ENCODE measurements around the gene ZBTB18. TPM values are rescaled to one million over a fixed set of nuclear protein-coding genes. Genes with fewer than 3 reads are reported as not detected.
A peak's percentile ranks its signal among the peaks of the same experiment; 100 is the strongest.
"Not testable (repeated sequence)": the region's sequence is repeated elsewhere in the genome, so short reads cannot be mapped to it uniquely, and the experiment has no call there.

ZBTB18 gene
- total and polyA plus RNA-seq, 8 donors, result 13.8 to 23.5 (median 14.9) TPM

DNA sequence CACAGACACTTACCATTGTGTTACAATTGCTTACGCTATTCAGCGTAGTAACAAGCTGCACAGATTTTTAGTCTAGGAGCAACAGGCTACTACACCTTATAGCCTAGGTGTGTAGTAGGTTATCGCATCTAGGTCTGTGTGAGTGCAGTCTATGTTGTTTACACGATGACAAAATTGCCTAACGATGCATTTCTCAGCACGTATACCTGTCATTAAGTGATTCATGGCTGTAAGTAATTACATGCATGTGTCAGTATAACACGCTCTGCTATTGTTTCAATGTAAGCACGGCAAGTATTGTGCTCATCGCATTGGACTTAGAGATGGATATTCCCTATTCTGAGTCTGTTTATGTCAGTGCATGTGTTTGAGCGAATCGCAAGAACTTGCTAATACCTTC, 15.7 kb upstream of the ZBTB18 start:
- no peak for DNase-seq
- H3K36me3 ChIP-seq, result no peaks in the 10 kb centered on the region
- no peak for ATAC-seq
- H3K9me3 ChIP-seq, result no peaks in the 10 kb centered on the region
- no peaks in the 10 kb centered on the region for H3K27me3 ChIP-seq
- TF ChIP-seq, protein P1, sequence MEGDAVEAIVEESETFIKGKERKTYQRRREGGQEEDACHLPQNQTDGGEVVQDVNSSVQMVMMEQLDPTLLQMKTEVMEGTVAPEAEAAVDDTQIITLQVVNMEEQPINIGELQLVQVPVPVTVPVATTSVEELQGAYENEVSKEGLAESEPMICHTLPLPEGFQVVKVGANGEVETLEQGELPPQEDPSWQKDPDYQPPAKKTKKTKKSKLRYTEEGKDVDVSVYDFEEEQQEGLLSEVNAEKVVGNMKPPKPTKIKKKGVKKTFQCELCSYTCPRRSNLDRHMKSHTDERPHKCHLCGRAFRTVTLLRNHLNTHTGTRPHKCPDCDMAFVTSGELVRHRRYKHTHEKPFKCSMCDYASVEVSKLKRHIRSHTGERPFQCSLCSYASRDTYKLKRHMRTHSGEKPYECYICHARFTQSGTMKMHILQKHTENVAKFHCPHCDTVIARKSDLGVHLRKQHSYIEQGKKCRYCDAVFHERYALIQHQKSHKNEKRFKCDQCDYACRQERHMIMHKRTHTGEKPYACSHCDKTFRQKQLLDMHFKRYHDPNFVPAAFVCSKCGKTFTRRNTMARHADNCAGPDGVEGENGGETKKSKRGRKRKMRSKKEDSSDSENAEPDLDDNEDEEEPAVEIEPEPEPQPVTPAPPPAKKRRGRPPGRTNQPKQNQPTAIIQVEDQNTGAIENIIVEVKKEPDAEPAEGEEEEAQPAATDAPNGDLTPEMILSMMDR (IDR thresholded peaks at IDR 0.05), result no peak
- intact Hi-C loops (cut with DNase I), result no loop called here
- no peak overlapping the region for H3K27ac ChIP-seq
- no peaks in the 10 kb centered on the region for H3K4me1 ChIP-seq
- no peak overlapping the region for H3K4me3 ChIP-seq

DNA sequence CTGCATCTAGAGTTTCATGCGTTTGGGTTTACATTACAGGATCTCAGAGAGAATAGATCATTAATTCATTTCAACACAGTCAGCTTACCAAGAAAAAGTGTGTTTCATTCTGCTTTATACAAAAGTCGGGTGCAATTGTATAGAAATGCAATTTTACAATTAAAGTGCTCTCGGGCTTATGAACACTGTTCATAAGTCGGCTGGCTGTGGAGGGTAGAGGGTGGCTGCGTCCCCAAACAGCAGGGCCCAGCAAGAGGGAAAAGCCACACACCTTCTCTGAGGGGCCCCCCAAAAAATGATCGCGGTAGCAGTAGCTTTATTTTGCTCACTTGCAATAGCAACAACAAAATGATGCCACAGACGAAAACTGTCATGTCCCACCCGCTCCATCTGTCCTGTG, 13.8 kb upstream of the ZBTB18 start:
- H3K9me3 ChIP-seq, result no peaks in the 10 kb centered on the region
- no peak overlapping the region for H3K4me3 ChIP-seq
- DNase-seq (no peak), ATAC-seq (no peak)
- H3K27ac ChIP-seq, result no peak overlapping the region
- H3K27me3 ChIP-seq, result no peaks in the 10 kb centered on the region
- TF ChIP-seq, protein P1 (IDR thresholded peaks at IDR 0.05), result no peak
- intact Hi-C loops (cut with DNase I), result no loop called here
- no peaks in the 10 kb centered on the region for H3K36me3 ChIP-seq
- no peaks in the 10 kb centered on the region for H3K4me1 ChIP-seq

DNA sequence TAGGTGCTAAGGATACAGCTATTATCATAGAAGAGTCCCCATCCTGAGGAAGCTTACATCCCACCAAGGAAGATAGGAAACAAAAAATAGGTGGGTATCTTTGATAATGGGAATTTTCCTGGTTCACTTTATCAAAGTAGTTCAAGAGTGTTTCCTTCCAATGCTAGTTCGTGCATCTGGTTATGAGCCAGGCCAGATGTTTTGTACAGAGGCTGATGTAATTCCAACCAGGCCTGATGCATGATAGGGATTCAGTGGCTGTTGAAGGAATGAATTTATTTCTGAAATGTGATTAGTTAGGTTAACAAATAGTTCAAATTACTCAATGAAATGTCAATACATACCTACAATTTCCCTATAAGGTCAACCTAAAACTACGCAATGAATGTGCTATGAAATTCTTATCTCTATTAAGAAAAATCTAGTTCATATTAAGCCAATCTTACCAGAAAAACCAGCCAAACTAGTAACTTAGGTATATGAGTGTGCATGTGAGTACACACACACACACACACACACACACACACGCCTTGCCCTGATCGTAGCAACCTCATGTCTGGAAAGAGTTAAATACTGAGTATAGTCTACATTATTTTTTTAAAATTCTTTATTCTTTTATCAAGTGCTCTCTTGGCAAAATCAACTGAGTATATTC, 9.5 kb upstream of the ZBTB18 start:
- no peaks in the 10 kb centered on the region for H3K4me1 ChIP-seq

DNA sequence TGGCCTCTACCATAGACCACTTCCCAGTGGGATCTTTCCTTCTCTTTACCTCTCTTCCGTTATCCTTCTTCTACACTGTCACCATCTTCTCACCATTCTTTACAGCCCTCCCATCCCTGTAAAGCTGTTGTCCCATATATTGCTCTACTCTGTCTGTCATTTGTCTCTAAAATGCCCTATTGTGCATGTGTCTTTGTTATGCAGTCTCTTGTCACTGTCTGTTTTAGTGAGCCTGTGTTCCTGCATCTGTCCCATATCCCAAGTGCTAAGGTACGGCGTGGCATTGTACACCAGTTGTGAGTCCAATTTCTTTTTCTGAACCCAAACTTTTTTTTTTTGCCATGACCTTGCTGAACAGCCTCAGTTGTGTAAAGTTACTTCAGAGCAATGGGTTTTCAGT, 8.8 kb upstream of the ZBTB18 start:
- TF ChIP-seq, protein P1 (IDR thresholded peaks at IDR 0.05), result no peak
- ATAC-seq, result no peak

More for the DNA sequence above, 9.5 kb upstream of the ZBTB18 start:
- intact Hi-C loops (cut with DNase I), result no loop called here
- no peak overlapping the region for H3K4me3 ChIP-seq
- H3K9me3 ChIP-seq, result no peaks in the 10 kb centered on the region
- ATAC-seq (no peak), DNase-seq (peak in 1 of 4 donors; percentile 56)
- H3K36me3 ChIP-seq, result no peaks in the 10 kb centered on the region
- H3K27ac ChIP-seq, result no peak overlapping the region
- TF ChIP-seq, protein P1 (IDR thresholded peaks at IDR 0.05), result no peak
- no peaks in the 10 kb centered on the region for H3K27me3 ChIP-seq

GRCh38 chr1:244044423-244044822, 6.7 kb upstream of the ZBTB18 start:
- no peak overlapping the region for H3K27ac ChIP-seq
- H3K4me1 ChIP-seq, result peaks cover 0 to 6% of the 10 kb centered on the region in 2 donors
- no peaks in the 10 kb centered on the region for H3K27me3 ChIP-seq
- DNase-seq (no peak), ATAC-seq (no peak)
- intact Hi-C loops (cut with DNase I), result no loop called here
- TF ChIP-seq, protein P1 (IDR thresholded peaks at IDR 0.05), result no peak
- no peak overlapping the region for H3K4me3 ChIP-seq
- H3K9me3 ChIP-seq, result no peaks in the 10 kb centered on the region
- H3K36me3 ChIP-seq, result no peaks in the 10 kb centered on the region

More for the DNA sequence above, 8.8 kb upstream of the ZBTB18 start:
- H3K4me1 ChIP-seq, result peaks cover 0 to 6% of the 10 kb centered on the region in 2 donors
- no peaks in the 10 kb centered on the region for H3K36me3 ChIP-seq
- intact Hi-C loops (cut with DNase I), result no loop called here
- H3K27me3 ChIP-seq, result no peaks in the 10 kb centered on the region
- no peaks in the 10 kb centered on the region for H3K9me3 ChIP-seq
- no peak overlapping the region for H3K27ac ChIP-seq
- DNase-seq, result no peak
- H3K4me3 ChIP-seq, result no peak overlapping the region

DNA sequence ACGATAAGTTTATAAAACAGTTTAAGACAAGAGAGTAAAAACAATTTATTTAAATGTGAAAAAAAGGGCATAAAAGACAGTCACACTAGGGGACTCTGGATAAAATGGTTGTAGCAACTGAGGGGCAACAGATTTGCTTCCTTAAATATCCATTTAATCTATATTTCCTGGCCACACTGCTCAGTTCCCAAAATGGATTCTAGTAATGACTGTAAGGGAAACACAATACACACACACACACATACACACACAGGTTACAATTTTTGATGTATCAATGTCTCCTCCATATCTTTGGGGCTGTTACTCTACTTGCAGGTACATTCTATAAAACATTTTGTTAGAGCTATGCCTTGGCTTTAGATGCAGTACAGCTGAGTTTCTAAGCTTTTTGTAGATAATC, 4.8 kb upstream of the ZBTB18 start:
- intact Hi-C loops (cut with DNase I); H3K9me3 ChIP-seq; ATAC-seq; DNase-seq; H3K27me3 ChIP-seq; H3K4me3 ChIP-seq; H3K36me3 ChIP-seq: not testable (repeated sequence)
- peaks cover 9 to 22% of the 10 kb centered on the region in 2 donors for H3K4me1 ChIP-seq
- H3K27ac ChIP-seq, result peak overlapping the region in 1 of 2 donors; percentile 97

Measured in left lung (tissue), 10 donors.